Activated CD8-positive, alpha-beta T cell treated with anti-CD3 and anti-CD28 coated beads for 36 hours (primary cell): ENCODE data around the gene PDE2A. TPM values are rescaled to one million over a fixed set of nuclear protein-coding genes. Genes with fewer than 3 reads are reported as not detected.
"Not testable (repeated sequence)": the region's sequence is repeated elsewhere in the genome, so short reads cannot be mapped to it uniquely, and the experiment has no call there.

Experiments used
- ATAC-seq: fragments of 200-7000 bp; cut with Tn5 transposase; one replicate; pipeline ENCODE4 v1.10.0; 2021; ENCODE audit warnings: mild to moderate bottlenecking, moderate library complexity
- CTCF ChIA-PET: fragments of 350-600 bp; sonication (Branson Sonifier 250); formaldehyde crosslinking; loops from one replicate; lab custom pipeline; 2021; ENCODE audit warnings: antibody characterized with exemption; lab: Charles Lee
- POLR2A ChIA-PET: fragments of 350-600 bp; sonication (Branson Sonifier 250); formaldehyde crosslinking; loops from one replicate; lab custom pipeline; 2021; ENCODE audit warnings: antibody characterized with exemption; lab: Charles Lee
- DNase-seq: peaks from one replicate; pipeline ENCODE4 v3.0.0-alpha.2; 2020
- H3K27ac Mint-ChIP-seq: one replicate; pipeline ENCODE4 v1.8.0; 2021; ENCODE audit warnings: mild to moderate bottlenecking, mixed read lengths
- H3K27me3 Mint-ChIP-seq: one replicate; pipeline ENCODE4 v1.8.0; 2021; ENCODE audit warnings: mixed read lengths
- H3K36me3 Mint-ChIP-seq: one replicate; pipeline ENCODE4 v1.8.0; 2021; ENCODE audit warnings: low read depth, mixed read lengths
- H3K4me1 Mint-ChIP-seq: one replicate; pipeline ENCODE4 v1.8.0; 2021; ENCODE audit warnings: low read depth, mixed read lengths
- H3K4me3 Mint-ChIP-seq: one replicate; pipeline ENCODE4 v1.8.0; 2021; ENCODE audit warnings: mild to moderate bottlenecking, moderate library complexity, mixed read lengths
- H3K9me3 Mint-ChIP-seq: one replicate; pipeline ENCODE4 v1.8.0; 2021; ENCODE audit warnings: mixed read lengths
- intact Hi-C: fragments of 100-400 bp; cut with micrococcal nuclease; formaldehyde crosslinking; loops from one replicate; pipeline ENCODE4 v1.10.0; 2022
- total RNA-seq, 2 experiments: library from RNA; stranded (reverse); gene quantifications; one replicate each; pipeline ENCODE4 v1.2.3, GENCODE V29; 2021
- TF ChIP-seq, protein P1 (sequence below): fragments of 200-600 bp; IDR thresholded peaks from one replicate; pipeline ENCODE4 v1.8.0; 2022; ENCODE audit warnings: antibody characterized with exemption, mild to moderate bottlenecking

Gene PDE2A
- total RNA-seq, 2 experiments from 2014 or later: 0.14 to 0.72 TPM

GRCh38 chr11:72561856-72562255 lies 112.4 kb downstream of the PDE2A start:
- no peak overlapping the region for H3K27ac Mint-ChIP-seq
- ChIA-PET CTCF (interaction anchor here (0.7 to 3.5 kb wide), 4 partner anchors 8 to 131 kb away, joined by 3 to 17 read pairs (median 4); no protein-coding TSS in a partner anchor), POLR2A (no interaction called here)
- DNase-seq (no peak), ATAC-seq (no peak)
- intact Hi-C loops: no loop called here
- no peaks in the 10 kb centered on the region for H3K27me3 Mint-ChIP-seq
- no peaks in the 10 kb centered on the region for H3K4me1 Mint-ChIP-seq
- no peak overlapping the region for H3K4me3 Mint-ChIP-seq
- H3K36me3 Mint-ChIP-seq: no peaks in the 10 kb centered on the region
- no peaks in the 10 kb centered on the region for H3K9me3 Mint-ChIP-seq
- TF ChIP-seq, protein P1, sequence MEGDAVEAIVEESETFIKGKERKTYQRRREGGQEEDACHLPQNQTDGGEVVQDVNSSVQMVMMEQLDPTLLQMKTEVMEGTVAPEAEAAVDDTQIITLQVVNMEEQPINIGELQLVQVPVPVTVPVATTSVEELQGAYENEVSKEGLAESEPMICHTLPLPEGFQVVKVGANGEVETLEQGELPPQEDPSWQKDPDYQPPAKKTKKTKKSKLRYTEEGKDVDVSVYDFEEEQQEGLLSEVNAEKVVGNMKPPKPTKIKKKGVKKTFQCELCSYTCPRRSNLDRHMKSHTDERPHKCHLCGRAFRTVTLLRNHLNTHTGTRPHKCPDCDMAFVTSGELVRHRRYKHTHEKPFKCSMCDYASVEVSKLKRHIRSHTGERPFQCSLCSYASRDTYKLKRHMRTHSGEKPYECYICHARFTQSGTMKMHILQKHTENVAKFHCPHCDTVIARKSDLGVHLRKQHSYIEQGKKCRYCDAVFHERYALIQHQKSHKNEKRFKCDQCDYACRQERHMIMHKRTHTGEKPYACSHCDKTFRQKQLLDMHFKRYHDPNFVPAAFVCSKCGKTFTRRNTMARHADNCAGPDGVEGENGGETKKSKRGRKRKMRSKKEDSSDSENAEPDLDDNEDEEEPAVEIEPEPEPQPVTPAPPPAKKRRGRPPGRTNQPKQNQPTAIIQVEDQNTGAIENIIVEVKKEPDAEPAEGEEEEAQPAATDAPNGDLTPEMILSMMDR: no peak

GRCh38 chr11:72560864-72561263 lies 113.4 kb downstream of the PDE2A start:
- H3K36me3 Mint-ChIP-seq, H3K9me3 Mint-ChIP-seq, intact Hi-C loops, DNase-seq, ATAC-seq, H3K27ac Mint-ChIP-seq, H3K4me1 Mint-ChIP-seq, POLR2A ChIA-PET, H3K27me3 Mint-ChIP-seq, H3K4me3 Mint-ChIP-seq: not testable (repeated sequence)
- CTCF ChIA-PET: interaction anchor here (0.8 to 3.5 kb wide), 3 partner anchors 25 to 130 kb away, joined by 3 to 17 read pairs (median 5); no protein-coding TSS in a partner anchor

GRCh38 chr11:72556433-72556832 lies 117.8 kb downstream of the PDE2A start:
- Mint-ChIP-seq H3K27me3 (peaks cover 6% of the 10 kb centered on the region), H3K36me3 (no peaks in the 10 kb centered on the region), H3K27ac (no peak overlapping the region), H3K9me3 (no peaks in the 10 kb centered on the region), H3K4me1 (no peaks in the 10 kb centered on the region), H3K4me3 (no peak overlapping the region)
- ATAC-seq (no peak), DNase-seq (no peak)
- ChIA-PET CTCF (interaction anchor here (2.4 kb wide), 1 partner anchor 85 kb away, joined by 21 read pairs; no protein-coding TSS in a partner anchor), POLR2A (no interaction called here)
- intact Hi-C loops: no loop called here
- TF ChIP-seq, protein P1: no peak

GRCh38 chr11:72555014-72555522 lies 119.2 kb downstream of the PDE2A start:
- H3K9me3 Mint-ChIP-seq, DNase-seq, H3K27me3 Mint-ChIP-seq, H3K36me3 Mint-ChIP-seq, intact Hi-C loops, H3K4me1 Mint-ChIP-seq, H3K27ac Mint-ChIP-seq, ATAC-seq, H3K4me3 Mint-ChIP-seq: not testable (repeated sequence)
- ChIA-PET CTCF (interaction anchor here (1.1 to 11.6 kb wide), 6 partner anchors 25 to 83 kb away, joined by 4 to 105 read pairs (median 10); no protein-coding TSS in a partner anchor), POLR2A (interaction anchor here (0.8 kb wide), 1 partner anchor 61 kb away, joined by 3 read pairs; no protein-coding TSS in a partner anchor)

DNA sequence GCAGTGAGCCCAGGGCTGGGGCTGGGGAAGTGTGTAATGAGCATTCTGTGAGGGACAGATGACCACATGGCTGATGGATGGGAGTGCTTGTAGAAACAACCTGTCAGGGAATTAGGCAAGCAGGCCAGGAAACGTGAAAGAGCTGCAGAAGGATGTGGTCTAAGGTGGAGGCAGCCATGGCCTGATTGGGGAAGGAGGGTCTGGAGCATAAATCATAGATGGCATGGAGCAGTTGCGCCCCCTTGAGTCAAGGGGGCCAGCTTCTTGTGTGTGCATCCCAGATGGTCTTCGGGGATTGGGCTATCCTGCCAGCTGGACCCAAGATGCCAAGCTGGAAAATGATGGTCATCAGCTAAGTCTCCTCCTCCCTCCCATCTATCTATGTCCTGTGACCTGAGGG lies 120.5 kb downstream of the PDE2A start:
- no peaks in the 10 kb centered on the region for H3K4me1 Mint-ChIP-seq
- ATAC-seq (peak; percentile 64), DNase-seq (peak; percentile 71)
- H3K27ac Mint-ChIP-seq: no peak overlapping the region
- TF ChIP-seq, protein P1: peak; percentile 54
- intact Hi-C loops: loop anchor here (5.0 kb wide), 1 partner anchor 71 kb away; no protein-coding TSS in a partner anchor
- peaks cover 6% of the 10 kb centered on the region for H3K27me3 Mint-ChIP-seq
- ChIA-PET CTCF (interaction anchor here (0.9 to 11.6 kb wide), 17 partner anchors 9 to 130 kb away, joined by 3 to 105 read pairs (median 4); no protein-coding TSS in a partner anchor), POLR2A (interaction anchor here (1.0 to 1.3 kb wide), 2 partner anchors 17 to 19 kb away, joined by 3 read pairs; no protein-coding TSS in a partner anchor)
- H3K9me3 Mint-ChIP-seq: no peaks in the 10 kb centered on the region
- no peak overlapping the region for H3K4me3 Mint-ChIP-seq
- H3K36me3 Mint-ChIP-seq: no peaks in the 10 kb centered on the region
